Smooth muscle cell (in vitro differentiated cells): ENCODE results near the gene KCND1. TPM values are rescaled to one million over a fixed set of nuclear protein-coding genes. Genes with fewer than 3 reads are reported as not detected.

Experiments
- DNase-seq: peaks from one replicate; lab custom pipeline; 2025; ENCODE audit not compliant: unreplicated experiment; lab: John Stamatoyannopoulos, UW
- H2AFZ ChIP-seq: fragments of 200-600 bp; sonication (generic); 2 replicates; pipeline ENCODE4 v1.6.0; 2016; ENCODE audit warnings: antibody characterized with exemption, low read depth, mild to moderate bottlenecking
- H3F3A ChIP-seq: fragments of 200-600 bp; sonication (generic); 2 replicates; pipeline ENCODE4 v1.6.0; 2017; ENCODE audit warnings: antibody characterized with exemption, low read depth
- H3K27ac ChIP-seq: fragments of 200-600 bp; sonication (generic); 2 replicates; pipeline ENCODE4 v1.5.1; 2016; ENCODE audit warnings: low read depth, mild to moderate bottlenecking
- H3K27me3 ChIP-seq: fragments of 200-600 bp; sonication (generic); 2 replicates; pipeline ENCODE4 v1.6.1; 2016; ENCODE audit warnings: low read depth, mild to moderate bottlenecking
- H3K36me3 ChIP-seq: fragments of 200-600 bp; sonication (generic); 2 replicates; pipeline ENCODE4 v1.5.1; 2016; ENCODE audit warnings: low read depth
- H3K4me1 ChIP-seq: fragments of 200-600 bp; sonication (generic); 2 replicates; pipeline ENCODE4 v1.5.1; 2016; ENCODE audit warnings: low read depth
- H3K4me2 ChIP-seq: fragments of 200-600 bp; sonication (generic); 2 replicates; pipeline ENCODE4 v1.6.0; 2016; ENCODE audit warnings: mild to moderate bottlenecking
- H3K4me3 ChIP-seq: fragments of 200-600 bp; sonication (generic); 2 replicates; pipeline ENCODE4 v1.5.1; 2016; ENCODE audit warnings: mild to moderate bottlenecking
- H3K79me2 ChIP-seq: fragments of 200-600 bp; sonication (generic); 2 replicates; pipeline ENCODE4 v1.6.0; 2016; ENCODE audit warnings: low read depth, mild to moderate bottlenecking
- H3K9ac ChIP-seq: fragments of 200-600 bp; sonication (generic); 2 replicates; pipeline ENCODE4 v1.6.0; 2016; ENCODE audit warnings: low read depth
- H3K9me3 ChIP-seq: fragments of 200-600 bp; sonication (generic); replicated peaks from 2 replicates; pipeline ENCODE4 v1.5.1; 2016; ENCODE audit warnings: low read depth
- H4K20me1 ChIP-seq: fragments of 200-600 bp; sonication (generic); 2 replicates; pipeline ENCODE4 v1.6.0; 2016; ENCODE audit warnings: low read depth
- WGBS: methylation state at CpG from one replicate; pipeline ENCODE4 v1.1.7; 2016; ENCODE audit warnings: low lambda C conversion rate; 5-methylcytosine and 5-hydroxymethylcytosine counted together
- polyA plus RNA-seq: library from polyadenylated mRNA; unstranded; fragments of >200 nt; fragmentation: Nextera tagmentation; extraction: Ambion mirVana; gene quantifications from 2 replicates; pipeline ENCODE4 v1.2.1, GENCODE V29; 2016
- total RNA-seq: library from RNA; depleted of rRNA; stranded (reverse); fragments of >200 nt; gene quantifications from 2 replicates; pipeline ENCODE4 v1.2.3, GENCODE V29; 2014
- TF ChIP-seq, protein P1 (sequence below): fragments of 200-600 bp; sonication (generic); IDR thresholded peaks from 2 replicates; pipeline ENCODE4 v1.5.1; 2017; ENCODE audit warnings: borderline replicate concordance, mild to moderate bottlenecking, antibody characterized with exemption; ENCODE audit not compliant: insufficient read depth, poor library complexity, severe bottlenecking

KCND1 gene
- total and polyA plus RNA-seq, 2 experiments from 2014 or later = 0.94 to 3.3 TPM

DNA sequence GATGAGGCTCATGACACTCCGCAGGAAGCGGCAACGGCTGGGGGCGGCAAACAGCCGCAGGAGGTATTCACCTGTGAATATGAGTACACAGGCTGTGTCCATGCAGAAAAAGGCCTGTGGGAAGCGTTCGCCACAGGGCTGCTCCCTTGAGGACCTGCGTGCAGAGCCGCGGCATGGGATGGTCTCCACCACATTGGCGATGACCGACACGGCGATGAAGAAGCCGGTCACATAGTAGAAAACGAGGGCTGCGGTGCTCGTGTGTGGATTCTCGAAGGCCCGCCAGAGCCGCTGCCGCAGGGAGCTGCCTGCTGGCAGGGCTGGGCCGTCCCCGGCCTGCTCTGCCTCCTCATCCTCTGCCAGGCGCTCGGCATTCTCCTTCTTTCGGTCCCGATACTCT, 2.2 kb downstream of the KCND1 start:
- TF ChIP-seq, protein P1, sequence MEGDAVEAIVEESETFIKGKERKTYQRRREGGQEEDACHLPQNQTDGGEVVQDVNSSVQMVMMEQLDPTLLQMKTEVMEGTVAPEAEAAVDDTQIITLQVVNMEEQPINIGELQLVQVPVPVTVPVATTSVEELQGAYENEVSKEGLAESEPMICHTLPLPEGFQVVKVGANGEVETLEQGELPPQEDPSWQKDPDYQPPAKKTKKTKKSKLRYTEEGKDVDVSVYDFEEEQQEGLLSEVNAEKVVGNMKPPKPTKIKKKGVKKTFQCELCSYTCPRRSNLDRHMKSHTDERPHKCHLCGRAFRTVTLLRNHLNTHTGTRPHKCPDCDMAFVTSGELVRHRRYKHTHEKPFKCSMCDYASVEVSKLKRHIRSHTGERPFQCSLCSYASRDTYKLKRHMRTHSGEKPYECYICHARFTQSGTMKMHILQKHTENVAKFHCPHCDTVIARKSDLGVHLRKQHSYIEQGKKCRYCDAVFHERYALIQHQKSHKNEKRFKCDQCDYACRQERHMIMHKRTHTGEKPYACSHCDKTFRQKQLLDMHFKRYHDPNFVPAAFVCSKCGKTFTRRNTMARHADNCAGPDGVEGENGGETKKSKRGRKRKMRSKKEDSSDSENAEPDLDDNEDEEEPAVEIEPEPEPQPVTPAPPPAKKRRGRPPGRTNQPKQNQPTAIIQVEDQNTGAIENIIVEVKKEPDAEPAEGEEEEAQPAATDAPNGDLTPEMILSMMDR = no peak
- Histone ChIP-seq H3K4me1 (no peaks in the 10 kb centered on the region), H3K27ac (no peak overlapping the region), H3K4me2 (no peak overlapping the region), H2AFZ (no peak overlapping the region), H3K4me3 (no peak overlapping the region), H3K9me3 (no peaks in the 10 kb centered on the region), H3K9ac (no peak overlapping the region), H3F3A (no peaks in the 10 kb centered on the region), H4K20me1 (no peaks in the 10 kb centered on the region), H3K36me3 (no peaks in the 10 kb centered on the region), H3K27me3 (no peaks in the 10 kb centered on the region), H3K79me2 (no peaks in the 10 kb centered on the region)
- DNase-seq = no peak
- 95% methylated on average over 28 of the region's 28 CpGs for WGBS

DNA sequence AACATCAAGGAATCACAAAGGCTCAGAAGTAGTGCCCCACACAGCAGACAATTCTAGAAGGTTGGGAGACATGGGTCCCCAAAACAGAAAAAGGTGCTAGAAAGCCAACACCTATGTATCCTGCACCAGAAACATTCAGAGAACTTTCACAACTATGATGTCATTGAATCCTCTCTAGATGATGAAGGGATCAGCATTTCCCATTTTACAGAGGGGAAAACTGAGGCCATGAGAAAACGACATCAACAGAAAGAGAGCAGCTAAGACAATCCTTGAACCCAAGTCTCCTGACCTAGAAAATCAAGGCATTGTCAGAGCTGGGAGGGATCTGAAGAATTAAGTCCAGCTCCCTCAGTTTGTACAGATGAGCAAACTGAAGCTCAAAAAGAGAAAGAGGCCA, 3.3 kb downstream of the KCND1 start:
- no peak for DNase-seq
- no peaks in the 10 kb centered on the region for H3F3A ChIP-seq
- no peaks in the 10 kb centered on the region for H4K20me1 ChIP-seq
- H3K9ac ChIP-seq = no peak overlapping the region
- WGBS = 77% methylated on average over 1 of the region's 1 CpG
- TF ChIP-seq, protein P1 = no peak
- H3K27me3 ChIP-seq = no peaks in the 10 kb centered on the region
- no peak overlapping the region for H3K27ac ChIP-seq
- H3K4me1 ChIP-seq = no peaks in the 10 kb centered on the region
- no peak overlapping the region for H3K4me2 ChIP-seq
- H3K36me3 ChIP-seq = no peaks in the 10 kb centered on the region
- H3K4me3 ChIP-seq = no peak overlapping the region
- H3K79me2 ChIP-seq = no peaks in the 10 kb centered on the region
- H3K9me3 ChIP-seq = no peaks in the 10 kb centered on the region
- no peak overlapping the region for H2AFZ ChIP-seq

- TF ChIP-seq, protein P1 = no peak
- H3K36me3 ChIP-seq = no peaks in the 10 kb centered on the region
- H3K27me3 ChIP-seq = no peaks in the 10 kb centered on the region
- H3K4me2 ChIP-seq = no peak overlapping the region
- no peak overlapping the region for H2AFZ ChIP-seq
- H3K9ac ChIP-seq = no peak overlapping the region
- H3K79me2 ChIP-seq = no peaks in the 10 kb centered on the region
- no peaks in the 10 kb centered on the region for H3F3A ChIP-seq
- no peaks in the 10 kb centered on the region for H4K20me1 ChIP-seq
- H3K27ac ChIP-seq = no peak overlapping the region
- no peak for DNase-seq
- no peak overlapping the region for H3K4me3 ChIP-seq
- WGBS = 85% methylated on average over 15 of the region's 15 CpGs
- no peaks in the 10 kb centered on the region for H3K4me1 ChIP-seq
- H3K9me3 ChIP-seq = no peaks in the 10 kb centered on the region
Observed at GRCh38 chrX:48966796-48967579, 4.7 kb downstream of the KCND1 start.

DNA sequence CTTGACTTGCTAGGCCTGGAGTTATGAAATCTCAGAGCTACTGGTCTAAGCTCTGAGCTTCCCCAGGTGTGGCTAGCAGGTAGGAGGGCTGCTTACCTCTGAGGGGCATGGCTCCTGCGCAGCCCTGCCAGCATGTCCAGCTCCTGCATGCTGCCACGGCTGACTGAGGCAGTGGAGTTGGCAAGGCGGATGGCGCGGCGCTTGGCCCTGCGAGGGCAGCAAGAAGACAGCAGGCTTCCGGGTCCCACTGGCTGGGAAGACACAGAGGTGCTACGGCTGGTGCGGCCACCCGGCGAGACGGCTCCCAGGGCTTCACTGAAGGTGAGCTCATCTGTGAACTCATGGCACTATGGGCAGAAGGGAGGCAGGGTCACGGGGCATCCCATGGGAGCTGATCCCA, 5.7 kb downstream of the KCND1 start:
- no peak overlapping the region for H2AFZ ChIP-seq
- no peaks in the 10 kb centered on the region for H3K9me3 ChIP-seq
- 94% methylated on average over 14 of the region's 14 CpGs for WGBS
- TF ChIP-seq, protein P1 = no peak
- no peaks in the 10 kb centered on the region for H4K20me1 ChIP-seq
- H3K9ac ChIP-seq = no peak overlapping the region
- no peaks in the 10 kb centered on the region for H3K36me3 ChIP-seq
- no peak overlapping the region for H3K27ac ChIP-seq
- no peaks in the 10 kb centered on the region for H3K79me2 ChIP-seq
- no peaks in the 10 kb centered on the region for H3F3A ChIP-seq
- no peaks in the 10 kb centered on the region for H3K4me1 ChIP-seq
- DNase-seq = no peak
- no peaks in the 10 kb centered on the region for H3K27me3 ChIP-seq
- H3K4me2 ChIP-seq = no peak overlapping the region
- no peak overlapping the region for H3K4me3 ChIP-seq
